ENCODE results near the gene ARID1B.

DNA sequence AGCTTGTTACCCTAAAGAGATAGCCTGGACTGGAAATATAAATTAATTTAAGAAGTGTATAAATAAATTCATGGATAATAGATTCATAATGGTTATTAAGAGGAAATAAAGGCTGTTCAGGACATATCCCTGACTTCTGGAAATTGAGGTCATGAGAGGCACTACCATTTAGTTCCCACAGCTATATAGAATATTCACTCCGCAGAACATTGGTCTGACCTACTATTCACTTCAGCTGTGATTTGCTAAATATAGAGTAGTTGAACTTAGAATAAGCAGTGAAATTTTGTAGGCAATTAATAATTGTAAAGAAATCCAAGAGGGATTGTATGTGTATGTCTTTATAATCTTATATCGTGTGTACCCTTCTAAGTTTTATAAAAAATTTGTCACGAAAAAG, 112.8 kb downstream of the ARID1B start:
- TF ChIP-seq, protein P1, sequence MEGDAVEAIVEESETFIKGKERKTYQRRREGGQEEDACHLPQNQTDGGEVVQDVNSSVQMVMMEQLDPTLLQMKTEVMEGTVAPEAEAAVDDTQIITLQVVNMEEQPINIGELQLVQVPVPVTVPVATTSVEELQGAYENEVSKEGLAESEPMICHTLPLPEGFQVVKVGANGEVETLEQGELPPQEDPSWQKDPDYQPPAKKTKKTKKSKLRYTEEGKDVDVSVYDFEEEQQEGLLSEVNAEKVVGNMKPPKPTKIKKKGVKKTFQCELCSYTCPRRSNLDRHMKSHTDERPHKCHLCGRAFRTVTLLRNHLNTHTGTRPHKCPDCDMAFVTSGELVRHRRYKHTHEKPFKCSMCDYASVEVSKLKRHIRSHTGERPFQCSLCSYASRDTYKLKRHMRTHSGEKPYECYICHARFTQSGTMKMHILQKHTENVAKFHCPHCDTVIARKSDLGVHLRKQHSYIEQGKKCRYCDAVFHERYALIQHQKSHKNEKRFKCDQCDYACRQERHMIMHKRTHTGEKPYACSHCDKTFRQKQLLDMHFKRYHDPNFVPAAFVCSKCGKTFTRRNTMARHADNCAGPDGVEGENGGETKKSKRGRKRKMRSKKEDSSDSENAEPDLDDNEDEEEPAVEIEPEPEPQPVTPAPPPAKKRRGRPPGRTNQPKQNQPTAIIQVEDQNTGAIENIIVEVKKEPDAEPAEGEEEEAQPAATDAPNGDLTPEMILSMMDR (IDR thresholded peaks at IDR 0.05; ENCODE audit: insufficient read depth, low read length, poor library complexity, severe bottlenecking): no peak
- TF ChIP-seq EZH2phosphoT487 (conservative IDR thresholded peaks at IDR 0.05; ENCODE audit: low read length): no peak
